Mammary epithelial cell (primary cell): ENCODE measurements around the gene GMPPA.

Experiments
- EZH2 ChIP-seq: IDR thresholded peaks from 2 replicates; pipeline ENCODE4 v1.6.1; 2012; ENCODE audit warnings: low read length, inconsistent platforms, borderline replicate concordance
- TF ChIP-seq, protein P1 (sequence below), 2 donors: IDR thresholded peaks in 1 of 2; conservative IDR thresholded peaks in 1 of 2; 2 replicates each; pipeline ENCODE4 v1.5.1; 2011 to 2012; ENCODE audit warnings: inconsistent platforms in 2 of 2, low read length in 2 of 2, mild to moderate bottlenecking in 2 of 2, control low read depth in 1 of 2, low read depth in 1 of 2; ENCODE audit not compliant: insufficient read depth in 1 of 2; ENCODE audit errors: extremely low read depth in 1 of 2

GRCh38 chr2:219461047-219461514 lies 37.6 kb upstream of the GMPPA start:
- TF ChIP-seq, protein P1, sequence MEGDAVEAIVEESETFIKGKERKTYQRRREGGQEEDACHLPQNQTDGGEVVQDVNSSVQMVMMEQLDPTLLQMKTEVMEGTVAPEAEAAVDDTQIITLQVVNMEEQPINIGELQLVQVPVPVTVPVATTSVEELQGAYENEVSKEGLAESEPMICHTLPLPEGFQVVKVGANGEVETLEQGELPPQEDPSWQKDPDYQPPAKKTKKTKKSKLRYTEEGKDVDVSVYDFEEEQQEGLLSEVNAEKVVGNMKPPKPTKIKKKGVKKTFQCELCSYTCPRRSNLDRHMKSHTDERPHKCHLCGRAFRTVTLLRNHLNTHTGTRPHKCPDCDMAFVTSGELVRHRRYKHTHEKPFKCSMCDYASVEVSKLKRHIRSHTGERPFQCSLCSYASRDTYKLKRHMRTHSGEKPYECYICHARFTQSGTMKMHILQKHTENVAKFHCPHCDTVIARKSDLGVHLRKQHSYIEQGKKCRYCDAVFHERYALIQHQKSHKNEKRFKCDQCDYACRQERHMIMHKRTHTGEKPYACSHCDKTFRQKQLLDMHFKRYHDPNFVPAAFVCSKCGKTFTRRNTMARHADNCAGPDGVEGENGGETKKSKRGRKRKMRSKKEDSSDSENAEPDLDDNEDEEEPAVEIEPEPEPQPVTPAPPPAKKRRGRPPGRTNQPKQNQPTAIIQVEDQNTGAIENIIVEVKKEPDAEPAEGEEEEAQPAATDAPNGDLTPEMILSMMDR (conservative IDR thresholded peaks at IDR 0.05 in 1 of 2, IDR thresholded peaks at IDR 0.05 in 1 of 2; ENCODE audit: extremely low read depth in 1 of 2, insufficient read depth in 1 of 2, low read depth in 1 of 2, low read length in 2 of 2), result no peak
- no peak for TF ChIP-seq EZH2
